ENCODE results near the gene PXDN.

DNA sequence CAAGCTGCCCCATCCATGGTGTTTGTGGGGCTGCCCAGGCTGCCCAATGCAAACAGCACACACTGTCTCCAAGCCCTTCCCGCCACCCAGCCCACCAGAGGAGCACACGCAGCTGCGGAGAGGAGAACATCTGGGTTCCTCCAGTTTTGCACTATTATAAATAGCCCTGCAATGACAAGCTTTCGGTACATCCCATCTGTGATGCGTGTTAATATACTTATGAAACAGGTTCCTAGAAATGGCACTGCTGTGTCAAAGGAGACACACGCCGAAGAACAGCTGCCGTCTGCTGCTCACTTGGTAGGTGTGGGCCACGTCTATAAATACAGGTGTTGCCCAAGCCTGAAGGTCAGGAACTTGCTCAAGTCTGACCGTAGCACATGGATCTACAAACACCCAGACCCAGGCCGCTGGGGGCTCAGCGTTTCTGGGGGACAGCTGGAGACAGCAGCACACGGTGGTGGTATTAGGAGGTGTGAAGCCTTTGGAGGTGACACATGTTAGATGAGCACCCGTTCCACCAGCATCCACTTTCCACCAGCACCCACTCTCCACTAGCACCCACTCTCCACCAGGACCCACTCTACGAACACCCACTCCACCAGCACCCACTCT, 34.3 kb downstream of the PXDN start:
- TF ChIP-seq, protein P1, sequence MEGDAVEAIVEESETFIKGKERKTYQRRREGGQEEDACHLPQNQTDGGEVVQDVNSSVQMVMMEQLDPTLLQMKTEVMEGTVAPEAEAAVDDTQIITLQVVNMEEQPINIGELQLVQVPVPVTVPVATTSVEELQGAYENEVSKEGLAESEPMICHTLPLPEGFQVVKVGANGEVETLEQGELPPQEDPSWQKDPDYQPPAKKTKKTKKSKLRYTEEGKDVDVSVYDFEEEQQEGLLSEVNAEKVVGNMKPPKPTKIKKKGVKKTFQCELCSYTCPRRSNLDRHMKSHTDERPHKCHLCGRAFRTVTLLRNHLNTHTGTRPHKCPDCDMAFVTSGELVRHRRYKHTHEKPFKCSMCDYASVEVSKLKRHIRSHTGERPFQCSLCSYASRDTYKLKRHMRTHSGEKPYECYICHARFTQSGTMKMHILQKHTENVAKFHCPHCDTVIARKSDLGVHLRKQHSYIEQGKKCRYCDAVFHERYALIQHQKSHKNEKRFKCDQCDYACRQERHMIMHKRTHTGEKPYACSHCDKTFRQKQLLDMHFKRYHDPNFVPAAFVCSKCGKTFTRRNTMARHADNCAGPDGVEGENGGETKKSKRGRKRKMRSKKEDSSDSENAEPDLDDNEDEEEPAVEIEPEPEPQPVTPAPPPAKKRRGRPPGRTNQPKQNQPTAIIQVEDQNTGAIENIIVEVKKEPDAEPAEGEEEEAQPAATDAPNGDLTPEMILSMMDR (conservative IDR thresholded peaks at IDR 0.05; ENCODE audit: low read depth, low read length): no peak
- TF ChIP-seq POLR2A (IDR thresholded peaks at IDR 0.05; ENCODE audit: low read depth, low read length): no peak
- TF ChIP-seq NFE2L2 (IDR thresholded peaks at IDR 0.05; ENCODE audit: low read depth, low read length): no peak
- no peak for TF ChIP-seq RFX5 (IDR thresholded peaks at IDR 0.05; ENCODE audit: low read depth, low read length)
- TF ChIP-seq, protein P2, sequence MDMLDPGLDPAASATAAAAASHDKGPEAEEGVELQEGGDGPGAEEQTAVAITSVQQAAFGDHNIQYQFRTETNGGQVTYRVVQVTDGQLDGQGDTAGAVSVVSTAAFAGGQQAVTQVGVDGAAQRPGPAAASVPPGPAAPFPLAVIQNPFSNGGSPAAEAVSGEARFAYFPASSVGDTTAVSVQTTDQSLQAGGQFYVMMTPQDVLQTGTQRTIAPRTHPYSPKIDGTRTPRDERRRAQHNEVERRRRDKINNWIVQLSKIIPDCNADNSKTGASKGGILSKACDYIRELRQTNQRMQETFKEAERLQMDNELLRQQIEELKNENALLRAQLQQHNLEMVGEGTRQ (IDR thresholded peaks at IDR 0.05; ENCODE audit: low read depth, low read length): no peak
- TF ChIP-seq, protein P3, sequence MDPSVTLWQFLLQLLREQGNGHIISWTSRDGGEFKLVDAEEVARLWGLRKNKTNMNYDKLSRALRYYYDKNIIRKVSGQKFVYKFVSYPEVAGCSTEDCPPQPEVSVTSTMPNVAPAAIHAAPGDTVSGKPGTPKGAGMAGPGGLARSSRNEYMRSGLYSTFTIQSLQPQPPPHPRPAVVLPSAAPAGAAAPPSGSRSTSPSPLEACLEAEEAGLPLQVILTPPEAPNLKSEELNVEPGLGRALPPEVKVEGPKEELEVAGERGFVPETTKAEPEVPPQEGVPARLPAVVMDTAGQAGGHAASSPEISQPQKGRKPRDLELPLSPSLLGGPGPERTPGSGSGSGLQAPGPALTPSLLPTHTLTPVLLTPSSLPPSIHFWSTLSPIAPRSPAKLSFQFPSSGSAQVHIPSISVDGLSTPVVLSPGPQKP (IDR thresholded peaks at IDR 0.05; ENCODE audit: borderline replicate concordance, low read depth, low read length): no peak
